GM10847 (cell line): ENCODE measurements around the gene MYO7A.

ENCODE experiments used
- POLR2A ChIP-seq: IDR thresholded peaks from 2 replicates; pipeline ENCODE4 v1.6.1; 2011; ENCODE audit not compliant: insufficient read length; ENCODE audit errors: extremely low read depth

Gene MYO7A

DNA sequence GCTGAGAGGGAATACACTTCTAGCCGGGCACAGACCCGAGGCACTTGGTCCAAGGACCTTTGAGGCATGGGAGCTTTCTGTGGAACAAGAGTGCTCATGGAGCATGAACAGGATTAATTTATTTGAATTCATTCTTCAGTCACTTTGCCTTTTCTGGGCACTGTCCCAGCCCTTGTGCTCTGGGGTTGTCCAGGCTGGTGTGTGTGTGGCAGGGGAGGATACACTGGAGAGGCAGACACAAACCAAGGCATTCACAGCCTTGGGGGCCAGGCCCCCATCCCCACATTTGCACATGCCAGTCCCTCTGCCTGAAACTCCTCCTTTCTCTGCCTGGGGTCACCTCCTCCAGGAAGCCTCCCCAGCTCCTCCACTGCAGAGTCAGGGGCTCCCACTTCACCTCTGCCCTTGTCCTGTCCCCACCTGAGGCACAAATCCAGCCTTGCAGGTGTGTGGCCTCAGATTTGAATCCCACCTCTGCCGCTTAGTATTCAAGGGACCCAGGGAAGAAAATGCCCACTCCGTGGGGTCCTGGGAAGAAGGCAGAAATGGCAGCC, 55.5 kb downstream of the MYO7A start:
- TF ChIP-seq POLR2A: no peak

DNA sequence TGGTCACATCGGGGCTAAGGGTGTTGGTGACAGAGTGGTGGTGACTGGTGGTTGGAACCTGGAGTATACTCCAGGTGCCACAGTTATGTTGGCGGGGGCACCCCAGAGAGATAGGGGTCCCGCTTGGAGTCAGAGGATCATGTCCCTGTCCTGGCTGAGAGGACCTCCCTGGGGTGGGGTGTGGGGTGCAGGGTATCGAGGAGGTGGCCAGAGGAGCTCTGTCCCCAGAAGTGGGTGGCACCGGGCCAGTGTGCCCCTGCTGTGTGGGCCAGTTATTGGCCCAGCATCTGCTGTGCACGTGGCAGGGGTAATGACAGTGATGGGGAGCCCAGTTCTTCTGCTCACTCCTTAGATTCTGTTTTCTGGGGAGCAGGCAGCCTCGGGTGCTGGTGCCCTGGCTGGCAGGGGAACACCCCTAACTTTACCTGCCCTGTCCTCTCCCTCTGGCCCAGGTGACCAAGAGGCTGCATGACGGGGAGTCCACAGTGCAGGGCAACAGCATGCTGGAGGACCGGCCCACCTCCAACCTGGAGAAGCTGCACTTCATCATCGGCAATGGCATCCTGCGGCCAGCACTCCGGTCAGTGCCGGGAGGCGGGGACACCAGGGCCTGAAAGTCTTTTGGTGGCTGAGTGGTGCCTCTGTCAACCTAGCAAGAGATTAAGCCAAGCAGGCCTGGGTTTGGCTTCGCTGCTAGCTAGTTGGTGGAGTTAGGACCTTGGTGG, 56.3 kb downstream of the MYO7A start:
- TF ChIP-seq POLR2A: no peak

DNA sequence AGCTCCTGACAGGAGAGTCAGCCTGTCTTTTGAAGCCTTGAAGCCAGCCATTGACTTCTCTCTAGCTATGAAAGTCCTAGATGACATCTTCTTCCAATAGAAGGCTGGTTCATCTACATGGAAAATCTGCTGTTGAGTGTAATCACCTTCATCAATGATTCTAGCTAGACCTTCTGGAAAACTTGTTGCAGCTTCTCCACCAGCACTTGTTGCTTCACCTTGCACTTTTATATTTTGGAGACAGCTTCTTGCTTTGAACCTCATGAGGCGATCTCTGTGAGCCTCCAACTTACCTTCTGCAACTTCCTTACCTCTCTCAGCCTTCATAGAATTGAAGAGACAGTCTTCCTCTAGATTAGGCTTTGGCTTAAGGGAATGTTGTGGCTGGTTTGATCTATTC, 58.3 kb downstream of the MYO7A start:
- TF ChIP-seq POLR2A: no peak

DNA sequence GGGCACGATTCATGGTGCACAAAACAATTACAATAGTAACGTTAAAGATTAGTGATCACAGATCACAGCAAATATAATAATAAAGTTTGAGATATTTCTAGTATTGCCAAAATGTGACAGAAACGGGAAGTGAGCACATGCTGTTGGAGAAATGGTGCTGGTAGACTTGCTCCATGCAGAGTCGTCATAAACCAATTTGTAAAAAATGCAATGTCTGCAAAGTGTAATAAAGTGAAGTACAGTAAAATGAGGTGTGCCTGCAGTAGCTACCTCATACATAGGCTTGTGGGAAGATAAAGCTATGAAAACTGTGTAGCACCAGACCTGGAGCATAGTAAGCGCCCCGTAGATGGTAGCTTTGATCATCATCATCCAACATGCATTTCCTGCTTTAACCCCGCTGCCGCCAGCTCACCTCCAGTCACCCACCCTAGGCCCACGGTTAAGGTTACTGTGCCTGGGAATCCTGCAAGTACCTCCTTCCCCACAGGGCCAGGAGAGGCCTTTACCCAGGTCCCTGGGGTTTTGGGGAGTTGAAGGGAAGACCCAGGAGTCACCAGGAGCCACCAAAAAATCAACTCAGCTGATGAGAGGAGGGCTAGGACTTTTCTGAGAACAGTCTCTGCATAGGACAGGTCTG, 59.2 kb downstream of the MYO7A start:
- TF ChIP-seq POLR2A: no peak

DNA sequence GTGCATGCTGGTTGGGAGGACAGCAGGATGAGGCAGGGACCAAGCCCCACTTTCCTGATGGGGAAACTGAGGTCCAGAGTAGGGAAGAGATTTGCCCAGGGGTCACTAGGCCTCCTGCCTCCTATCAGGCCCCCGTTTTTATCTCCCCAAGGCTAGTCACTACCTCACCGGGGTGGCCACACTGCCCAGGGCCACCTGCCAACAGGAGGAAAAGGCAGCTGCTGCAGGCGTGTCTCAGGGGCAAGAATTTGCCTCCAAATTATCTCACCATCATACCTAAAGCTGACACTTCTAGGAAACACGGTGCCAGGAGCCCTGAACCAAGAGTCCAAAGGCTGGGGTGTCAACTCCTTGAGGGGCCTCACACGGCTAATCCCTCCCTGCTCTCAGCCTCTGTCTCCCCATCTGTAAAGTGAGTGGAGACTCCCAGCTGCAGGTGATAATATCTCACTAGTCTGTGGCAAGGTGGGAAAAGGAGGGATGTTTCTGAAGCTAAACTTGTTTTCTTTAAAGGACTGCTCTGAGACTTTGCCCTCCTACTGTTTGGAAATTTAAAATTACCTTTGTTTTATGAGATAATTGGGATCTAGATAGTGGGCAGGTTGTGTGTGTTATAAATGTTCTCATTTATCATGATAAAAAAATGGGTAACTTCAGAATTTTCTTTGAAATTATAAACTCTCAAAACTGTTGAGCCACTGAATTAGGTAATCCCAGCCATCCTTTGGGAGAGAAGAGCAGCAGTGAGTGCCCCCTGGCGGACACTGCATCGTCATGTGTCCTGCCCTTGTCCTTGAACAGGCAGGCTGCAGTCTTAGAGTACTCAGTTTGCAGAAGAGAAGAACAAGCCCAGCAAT, 60.0 kb downstream of the MYO7A start:
- TF ChIP-seq POLR2A: no peak

GRCh38 chr11:77188633-77189491, 60.8 kb downstream of the MYO7A start:
- no peak for TF ChIP-seq POLR2A

- no peak for TF ChIP-seq POLR2A
Measured at GRCh38 chr11:77189588-77190210, 61.7 kb downstream of the MYO7A start.

DNA sequence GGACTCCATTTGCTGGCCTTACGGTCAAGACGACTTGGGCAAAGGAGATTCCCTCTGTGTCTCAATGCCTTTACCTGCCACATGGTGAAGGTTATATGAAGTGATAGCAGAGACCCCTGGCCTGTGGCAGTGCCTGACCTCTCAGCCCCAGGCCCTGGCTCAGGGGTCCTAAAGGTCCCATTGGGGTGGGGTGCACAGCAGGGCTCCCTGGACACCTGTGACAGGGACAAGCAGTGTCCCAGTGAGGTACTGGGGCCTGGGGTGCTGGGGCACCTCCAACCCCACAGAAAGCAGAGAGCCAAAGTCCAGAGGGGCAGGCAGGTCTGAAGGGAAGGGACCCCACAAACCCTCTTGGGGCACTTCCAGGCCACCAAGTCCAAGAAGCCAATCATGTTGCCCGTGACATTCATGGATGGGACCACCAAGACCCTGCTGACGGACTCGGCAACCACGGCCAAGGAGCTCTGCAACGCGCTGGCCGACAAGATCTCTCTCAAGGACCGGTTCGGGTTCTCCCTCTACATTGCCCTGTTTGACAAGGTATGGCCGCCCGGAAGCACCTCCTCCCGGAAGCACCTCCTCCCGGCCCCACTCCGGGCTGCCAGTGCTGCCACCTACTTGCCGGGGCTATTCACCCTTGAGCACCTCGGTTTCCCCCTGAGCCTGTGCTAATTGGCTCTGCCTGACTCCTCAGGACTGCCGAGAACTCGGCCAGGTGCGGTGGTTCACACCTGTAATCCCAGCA, 62.5 kb downstream of the MYO7A start:
- TF ChIP-seq POLR2A: no peak

- TF ChIP-seq POLR2A: no peak
Measured at GRCh38 chr11:77191429-77191822, 63.4 kb downstream of the MYO7A start.

DNA sequence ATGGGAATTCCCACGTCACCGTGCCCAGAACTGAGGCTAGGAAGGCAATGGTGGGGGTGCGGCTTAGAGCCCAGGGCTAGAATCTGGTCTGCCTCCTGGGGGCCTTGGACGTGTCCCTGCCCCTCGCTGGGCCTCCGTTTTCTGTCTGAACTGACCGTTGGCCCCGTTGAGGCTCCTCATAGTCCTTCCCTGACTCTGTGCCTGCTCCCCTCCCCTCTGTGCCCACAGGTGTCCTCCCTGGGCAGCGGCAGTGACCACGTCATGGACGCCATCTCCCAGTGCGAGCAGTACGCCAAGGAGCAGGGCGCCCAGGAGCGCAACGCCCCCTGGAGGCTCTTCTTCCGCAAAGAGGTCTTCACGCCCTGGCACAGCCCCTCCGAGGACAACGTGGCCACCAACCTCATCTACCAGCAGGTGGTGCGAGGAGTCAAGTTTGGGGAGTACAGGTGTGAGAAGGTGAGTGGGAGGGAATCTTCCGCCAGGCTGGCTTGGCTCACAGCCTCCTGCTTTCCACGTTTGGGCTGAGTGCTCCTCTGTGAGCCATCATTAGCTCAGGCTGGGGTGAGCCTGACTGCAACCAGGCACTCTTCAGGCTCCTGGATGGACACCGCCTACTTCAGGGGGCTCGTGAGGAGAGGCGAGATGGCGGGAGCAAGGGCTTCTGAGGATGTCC, 63.9 kb downstream of the MYO7A start:
- no peak for TF ChIP-seq POLR2A

DNA sequence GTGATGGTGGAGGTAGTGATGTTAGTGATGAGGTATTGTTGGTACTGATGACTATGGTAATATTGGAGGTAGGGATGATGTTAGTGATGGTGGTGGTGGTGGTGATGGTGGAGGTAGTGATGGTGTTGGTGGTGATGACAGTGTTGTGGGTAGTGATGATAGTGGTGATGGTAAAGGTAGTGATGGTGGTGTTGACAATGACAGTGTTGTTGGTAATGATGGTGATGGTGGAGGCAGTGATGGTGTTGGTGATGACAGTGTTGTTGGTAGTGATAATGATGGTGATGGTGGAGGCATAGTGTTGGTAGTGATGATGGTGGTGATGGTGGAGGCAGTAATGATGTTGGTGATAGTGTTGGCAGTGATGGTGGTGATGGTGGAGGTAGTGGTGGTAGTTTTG, 65.1 kb downstream of the MYO7A start:
- no peak for TF ChIP-seq POLR2A

DNA sequence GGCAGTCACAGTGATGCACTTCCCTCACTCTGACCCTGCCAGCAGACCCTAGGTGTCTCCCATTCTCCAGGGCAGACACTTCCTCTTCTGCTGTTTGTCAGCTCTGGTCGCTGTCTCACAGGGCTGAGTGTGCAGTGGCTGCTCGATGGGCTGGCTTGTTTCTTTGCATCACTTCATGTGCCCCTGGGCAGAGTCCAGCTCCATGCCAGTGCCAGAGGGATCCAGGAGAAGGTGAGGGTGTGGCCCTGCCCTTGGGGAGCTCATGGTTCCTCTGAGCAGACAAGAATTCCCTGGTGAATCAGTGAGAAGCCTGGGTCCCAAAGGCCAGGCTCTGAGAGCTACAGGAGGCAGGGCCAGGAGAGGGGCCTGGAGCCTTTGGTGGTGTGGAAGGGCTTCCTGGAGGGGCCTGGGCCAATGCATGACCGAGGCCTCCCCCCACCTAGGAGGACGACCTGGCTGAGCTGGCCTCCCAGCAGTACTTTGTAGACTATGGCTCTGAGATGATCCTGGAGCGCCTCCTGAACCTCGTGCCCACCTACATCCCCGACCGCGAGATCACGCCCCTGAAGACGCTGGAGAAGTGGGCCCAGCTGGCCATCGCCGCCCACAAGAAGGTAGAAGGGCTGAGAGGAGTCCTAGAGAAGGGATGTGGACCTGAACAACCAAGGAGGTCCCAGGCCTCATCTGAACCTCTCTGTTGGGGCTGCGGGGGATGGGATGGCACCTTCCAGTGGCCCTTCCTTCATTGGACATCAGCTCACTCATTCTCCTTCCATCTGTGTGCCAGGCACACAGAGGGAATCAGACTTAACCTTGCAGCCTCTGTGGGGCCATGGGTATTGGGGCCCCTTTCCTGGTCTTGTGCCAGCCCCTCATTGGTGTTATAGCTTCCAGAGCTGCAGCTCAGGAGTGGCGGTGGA, 66.1 kb downstream of the MYO7A start:
- TF ChIP-seq POLR2A: no peak
